Right renal cortex interstitium (tissue), 3 donors: ENCODE results near the gene UNC93A. TPM values are rescaled to one million over a fixed set of nuclear protein-coding genes. Genes with fewer than 3 reads are reported as not detected.
"Not testable (repeated sequence)": the region's sequence is repeated elsewhere in the genome, so short reads cannot be mapped to it uniquely, and the experiment has no call there.

Experiments
- DNase-seq, 3 donors: peaks; one replicate each; pipeline ENCODE4 v3.0.0-alpha.2; 2013; ENCODE audit warnings: low read depth in 3 of 3, low spot score in 2 of 3
- polyA plus RNA-seq, 3 donors: library from polyadenylated mRNA; unstranded; fragments of 120-200 nt; gene quantifications; one replicate each; pipeline ENCODE4 v1.2.1, GENCODE V29; 2013; ENCODE audit not compliant: insufficient read length in 3 of 3

Gene UNC93A
- polyA plus RNA-seq, 3 donors = 4.1 to 8.1 (median 6.5) TPM

DNA sequence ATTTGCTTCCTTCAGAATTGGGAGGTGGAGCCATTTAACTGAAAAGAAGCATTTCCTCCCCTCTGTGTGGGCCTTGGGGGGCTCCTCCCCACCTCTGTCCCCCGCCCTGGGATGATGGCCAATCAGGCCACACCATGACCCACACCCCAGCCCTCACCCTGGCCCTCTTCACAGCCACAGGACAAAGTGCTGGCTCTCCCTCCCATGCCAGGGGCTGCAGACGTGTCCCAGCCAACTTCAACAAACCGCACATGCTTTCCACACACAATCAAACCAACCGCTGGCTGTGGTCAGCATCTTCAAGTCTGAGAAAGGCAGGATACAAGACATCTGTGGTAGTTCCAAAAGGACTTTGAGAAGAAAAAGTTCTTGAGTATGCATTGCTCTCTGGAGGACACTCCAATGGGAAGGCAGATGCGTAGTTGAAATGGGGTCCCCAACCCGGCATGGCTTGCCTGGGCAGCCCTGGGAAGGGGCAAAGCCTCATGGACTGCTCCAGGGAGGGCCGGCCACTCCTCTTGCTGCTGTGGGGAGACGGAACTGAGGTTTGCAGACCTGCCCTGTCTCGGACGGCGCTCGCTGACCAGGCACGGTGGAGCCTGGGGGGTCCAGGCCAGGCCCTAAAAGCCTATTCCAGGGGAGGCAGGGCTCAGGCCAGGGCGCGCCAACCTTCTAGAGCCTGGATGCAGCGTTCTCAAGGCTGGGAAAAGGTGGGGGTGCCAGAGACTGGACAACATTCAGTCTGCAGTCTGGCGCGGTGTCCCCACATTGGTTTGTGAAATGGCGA is 45.9 kb downstream of the UNC93A start:
- peak in 1 of 3 donors; percentile 39 for DNase-seq

DNA sequence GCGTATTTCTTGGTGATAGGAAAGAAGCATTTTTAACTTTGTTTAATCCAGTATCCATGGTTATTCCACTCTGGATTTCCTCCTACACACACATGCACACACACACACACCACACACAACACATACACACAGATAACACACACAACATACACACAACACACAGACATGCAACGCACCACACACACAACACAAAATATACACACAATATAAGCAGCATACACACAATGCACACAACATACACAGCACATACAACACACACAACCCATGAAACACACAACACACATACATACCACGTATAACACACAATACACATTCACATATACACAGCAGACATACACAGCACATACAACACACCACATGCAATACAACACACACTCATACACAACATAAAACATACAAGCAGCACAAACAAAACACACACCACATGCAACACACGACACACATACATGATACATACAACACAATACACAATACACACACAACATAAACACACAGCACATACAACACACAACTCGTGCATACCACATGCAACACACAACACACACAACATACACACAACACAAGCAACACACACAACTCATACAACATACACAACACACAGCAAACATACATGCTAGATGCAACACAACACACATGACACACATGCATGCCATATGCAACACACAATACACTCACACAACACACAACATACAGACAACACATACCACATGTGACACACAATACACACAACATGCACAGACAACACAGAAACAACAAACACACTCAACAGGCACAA is 46.7 kb downstream of the UNC93A start:
- no peak for DNase-seq

DNA sequence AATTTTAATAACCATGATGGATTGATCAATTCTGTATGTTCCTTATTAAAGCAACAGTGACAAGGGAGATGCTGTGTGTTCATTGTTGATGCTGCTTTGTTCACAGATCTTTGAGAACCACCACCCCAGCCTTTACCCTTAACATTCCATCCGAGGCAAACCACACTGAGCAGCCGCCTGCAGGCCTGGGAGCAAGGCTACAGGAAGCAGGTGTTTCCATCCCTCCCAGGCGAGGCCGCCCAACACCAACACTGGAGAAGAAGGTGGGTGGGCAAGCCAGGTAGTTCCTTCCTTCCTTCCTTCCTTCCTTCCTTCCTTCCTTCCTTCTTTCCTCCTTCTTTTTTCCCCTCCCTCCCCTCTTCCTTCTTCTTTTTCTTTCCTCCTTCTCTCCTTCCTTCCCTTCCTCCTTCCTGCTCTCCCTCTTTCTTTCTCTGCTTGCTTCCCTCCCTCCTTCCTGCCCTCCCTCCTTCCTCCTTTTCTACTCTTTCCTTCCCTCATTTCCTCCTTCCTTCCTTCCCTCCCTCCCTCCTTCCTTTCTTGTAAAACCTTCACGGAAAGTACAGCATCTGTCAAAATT is 47.5 kb downstream of the UNC93A start:
- no peak for DNase-seq

- DNase-seq = no peak
These were observed 50.0 kb downstream of the UNC93A start for GRCh38 chr6:167341038-167341583.

GRCh38 chr6:167341665-167342655 is 50.8 kb downstream of the UNC93A start:
- DNase-seq = no peak

GRCh38 chr6:167342879-167343610 is 51.9 kb downstream of the UNC93A start:
- no peak for DNase-seq

- DNase-seq = no peak
These were observed 54.2 kb downstream of the UNC93A start for GRCh38 chr6:167345348-167345747.

GRCh38 chr6:167345960-167346359 is 54.8 kb downstream of the UNC93A start:
- DNase-seq = no peak

GRCh38 chr6:167347226-167347625 is 56.1 kb downstream of the UNC93A start:
- no peak for DNase-seq

DNA sequence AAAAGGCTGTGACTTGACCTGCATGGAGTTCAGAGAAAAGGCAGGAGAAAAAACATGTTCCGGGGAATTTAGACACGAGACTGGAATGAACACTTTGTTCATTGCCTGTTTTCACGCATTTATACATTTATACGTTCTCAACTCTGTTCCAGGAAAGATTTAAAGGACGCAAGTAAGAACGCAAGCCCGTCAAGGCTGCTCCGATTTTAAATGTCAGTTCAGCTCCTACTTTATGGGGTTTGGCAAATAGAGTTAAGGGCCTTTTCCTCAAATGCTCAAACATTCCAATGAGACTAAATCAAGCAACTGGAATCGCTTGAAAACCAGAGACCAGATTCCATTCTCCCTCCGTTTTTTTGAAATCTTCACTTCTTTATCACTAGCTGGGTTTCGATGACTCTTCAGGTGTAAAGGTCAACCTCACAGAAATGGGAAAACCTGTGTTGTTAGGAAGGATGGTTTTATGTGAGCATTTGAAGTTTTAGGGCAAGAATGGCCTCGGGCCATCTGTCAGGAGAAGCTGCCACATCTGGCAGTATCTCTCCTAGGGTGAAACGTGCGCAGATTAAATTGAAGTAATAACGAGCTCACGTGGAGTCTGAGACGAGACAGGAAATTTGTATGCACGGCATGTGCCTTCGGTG is 58.6 kb downstream of the UNC93A start:
- no peak for DNase-seq

GRCh38 chr6:167350275-167350696 is 59.2 kb downstream of the UNC93A start:
- DNase-seq = no peak

GRCh38 chr6:167350731-167351655 is 59.9 kb downstream of the UNC93A start:
- DNase-seq = peak in 2 of 3 donors; percentile 56 to 70

- no peak for DNase-seq
These were observed 60.7 kb downstream of the UNC93A start for GRCh38 chr6:167351656-167352345.

DNA sequence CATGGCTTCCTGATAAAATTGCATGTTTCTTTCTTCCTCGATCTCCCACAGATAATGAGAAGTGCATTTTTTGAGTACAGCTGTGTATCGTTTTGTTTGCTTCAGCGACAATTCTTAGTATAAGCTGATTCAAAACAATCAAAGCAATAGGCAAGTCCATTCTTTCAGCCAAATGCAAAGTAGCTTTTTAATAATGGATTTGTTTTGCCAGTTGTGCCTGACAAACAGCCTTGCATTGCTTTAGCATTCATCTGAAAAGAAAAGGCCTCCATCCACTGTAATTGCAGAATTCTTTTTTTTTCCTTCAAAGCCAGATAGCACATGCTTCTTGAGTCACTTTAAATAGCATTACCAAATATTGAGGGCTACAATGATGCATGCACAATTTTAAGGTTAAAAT is 65.8 kb downstream of the UNC93A start:
- no peak for DNase-seq

- not testable (repeated sequence) for DNase-seq
These were observed 67.3 kb downstream of the UNC93A start for GRCh38 chr6:167358394-167358793.

DNA sequence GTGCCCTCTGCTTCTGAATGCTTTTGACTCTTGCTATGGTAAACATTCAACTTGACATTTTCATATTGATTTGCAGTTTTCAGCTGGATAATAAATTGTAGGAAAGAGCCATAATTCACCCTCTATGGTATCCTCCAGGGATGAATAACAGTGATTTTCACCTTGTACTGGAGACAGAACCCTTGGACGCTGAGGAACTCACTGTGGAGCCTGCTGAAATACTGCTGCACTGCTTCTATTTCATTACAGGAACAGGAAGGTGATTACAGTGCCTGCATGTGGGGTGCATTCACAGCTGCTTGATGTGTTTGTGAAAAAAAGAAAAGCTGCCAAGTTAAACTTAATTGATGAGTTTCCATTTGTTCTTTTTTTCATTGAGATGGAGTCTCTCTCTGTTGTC is 70.1 kb downstream of the UNC93A start:
- DNase-seq = not testable (repeated sequence)
